Epithelial cell of esophagus (primary cell): ENCODE data around the gene TMEFF2.

ENCODE experiments used
- DNase-seq: peaks from one replicate; pipeline ENCODE4 v3.0.0; 2010; ENCODE audit warnings: low read depth
- H3K4me3 ChIP-seq: 2 replicates; pipeline ENCODE4 v1.5.1; 2011; ENCODE audit warnings: mild to moderate bottlenecking, low read length, control low read depth
- TF ChIP-seq, protein P1 (sequence below): IDR thresholded peaks from 2 replicates; pipeline ENCODE4 v1.5.1; 2011; ENCODE audit warnings: low read depth, mild to moderate bottlenecking, low read length, control low read depth, inconsistent platforms; ENCODE audit not compliant: insufficient read depth; ENCODE audit errors: missing control alignments

TMEFF2 gene

DNA sequence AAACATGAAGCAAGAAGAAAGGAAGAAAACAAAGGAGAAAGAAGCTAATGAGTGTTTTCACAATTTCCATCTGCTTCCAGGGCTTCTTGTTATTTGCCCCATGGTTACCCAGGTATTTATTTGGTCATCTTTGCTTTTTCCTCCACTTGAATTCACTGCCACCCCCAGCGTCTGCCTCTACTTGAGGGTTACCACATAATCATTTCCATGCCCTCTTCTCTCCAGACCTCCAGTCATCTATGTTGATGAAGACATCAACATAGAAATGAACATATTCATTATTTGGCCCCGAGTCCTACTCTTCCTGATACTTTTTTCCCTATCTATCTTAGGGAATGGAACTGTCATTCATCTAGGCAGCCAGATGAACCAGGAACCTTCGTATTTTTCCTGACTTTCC, 214.2 kb downstream of the TMEFF2 start:
- DNase-seq = no peak
- TF ChIP-seq, protein P1, sequence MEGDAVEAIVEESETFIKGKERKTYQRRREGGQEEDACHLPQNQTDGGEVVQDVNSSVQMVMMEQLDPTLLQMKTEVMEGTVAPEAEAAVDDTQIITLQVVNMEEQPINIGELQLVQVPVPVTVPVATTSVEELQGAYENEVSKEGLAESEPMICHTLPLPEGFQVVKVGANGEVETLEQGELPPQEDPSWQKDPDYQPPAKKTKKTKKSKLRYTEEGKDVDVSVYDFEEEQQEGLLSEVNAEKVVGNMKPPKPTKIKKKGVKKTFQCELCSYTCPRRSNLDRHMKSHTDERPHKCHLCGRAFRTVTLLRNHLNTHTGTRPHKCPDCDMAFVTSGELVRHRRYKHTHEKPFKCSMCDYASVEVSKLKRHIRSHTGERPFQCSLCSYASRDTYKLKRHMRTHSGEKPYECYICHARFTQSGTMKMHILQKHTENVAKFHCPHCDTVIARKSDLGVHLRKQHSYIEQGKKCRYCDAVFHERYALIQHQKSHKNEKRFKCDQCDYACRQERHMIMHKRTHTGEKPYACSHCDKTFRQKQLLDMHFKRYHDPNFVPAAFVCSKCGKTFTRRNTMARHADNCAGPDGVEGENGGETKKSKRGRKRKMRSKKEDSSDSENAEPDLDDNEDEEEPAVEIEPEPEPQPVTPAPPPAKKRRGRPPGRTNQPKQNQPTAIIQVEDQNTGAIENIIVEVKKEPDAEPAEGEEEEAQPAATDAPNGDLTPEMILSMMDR = no peak
- no peak overlapping the region for H3K4me3 ChIP-seq

- no peak for DNase-seq
- TF ChIP-seq, protein P1 = no peak
- H3K4me3 ChIP-seq = no peak overlapping the region
Measured at GRCh38 chr2:191979221-191979730, 215.5 kb downstream of the TMEFF2 start.

DNA sequence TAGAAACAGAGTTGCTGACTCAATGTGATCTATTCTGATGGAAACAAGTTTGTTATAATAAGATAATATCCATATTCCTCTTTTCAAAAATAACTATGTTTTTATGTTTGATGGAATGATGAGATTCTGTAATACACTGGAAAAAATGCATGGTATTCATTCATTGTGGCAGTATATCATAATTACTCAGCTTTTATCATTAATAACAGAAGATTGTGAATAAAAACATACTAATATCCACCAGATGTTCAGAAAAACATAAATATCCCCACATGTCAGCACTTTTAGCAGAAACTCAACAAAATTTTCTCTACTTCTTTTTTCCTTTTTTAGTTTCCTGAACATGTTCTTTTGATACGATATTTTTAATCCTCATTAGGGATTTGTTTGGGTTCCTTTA, 217.0 kb downstream of the TMEFF2 start:
- H3K4me3 ChIP-seq = no peak overlapping the region
- no peak for DNase-seq
- TF ChIP-seq, protein P1 = no peak

DNA sequence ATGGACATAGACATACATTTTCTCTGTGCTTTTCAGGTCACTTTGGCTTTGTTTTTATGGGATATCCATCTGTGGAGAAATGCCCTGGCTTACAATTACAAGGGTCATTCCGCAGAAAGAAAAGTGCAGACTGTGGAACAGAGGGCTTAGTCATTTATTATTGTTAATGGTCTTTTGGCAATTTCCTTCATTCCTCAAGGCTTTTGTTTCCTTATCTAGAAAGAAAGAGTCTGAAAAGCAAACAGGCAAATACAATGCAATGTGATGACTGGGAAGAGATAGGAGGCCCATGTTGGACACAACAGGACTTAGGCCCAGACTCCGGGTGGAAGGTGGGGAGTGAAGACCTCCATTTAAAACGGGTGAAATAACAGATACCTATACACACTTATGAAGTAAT, 218.3 kb downstream of the TMEFF2 start:
- TF ChIP-seq, protein P1 = no peak
- no peak for DNase-seq
- no peak overlapping the region for H3K4me3 ChIP-seq

- DNase-seq = no peak
- TF ChIP-seq, protein P1 = no peak
- no peak overlapping the region for H3K4me3 ChIP-seq
Measured at GRCh38 chr2:191974676-191975075, 220.1 kb downstream of the TMEFF2 start.

DNA sequence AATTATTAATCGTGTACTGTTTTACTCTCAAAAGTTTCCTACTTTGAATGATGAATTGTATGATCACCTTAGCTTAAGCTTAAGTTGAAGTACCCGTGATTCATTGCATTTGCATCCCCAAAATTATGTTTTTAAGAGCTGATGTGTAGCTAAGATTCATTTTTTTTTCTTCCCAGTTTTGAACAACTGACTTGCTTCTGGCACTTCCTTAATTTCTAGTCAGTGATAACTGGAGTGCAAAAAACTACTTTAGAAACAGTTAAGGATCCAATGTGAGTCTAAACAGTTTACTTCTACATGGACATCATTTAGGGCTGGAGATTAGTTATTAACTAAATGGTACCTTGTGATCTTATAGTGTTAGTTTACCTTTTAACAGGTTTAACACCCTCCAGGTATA, 223.9 kb downstream of the TMEFF2 start:
- TF ChIP-seq, protein P1 = no peak
- H3K4me3 ChIP-seq = no peak overlapping the region
- DNase-seq = no peak

DNA sequence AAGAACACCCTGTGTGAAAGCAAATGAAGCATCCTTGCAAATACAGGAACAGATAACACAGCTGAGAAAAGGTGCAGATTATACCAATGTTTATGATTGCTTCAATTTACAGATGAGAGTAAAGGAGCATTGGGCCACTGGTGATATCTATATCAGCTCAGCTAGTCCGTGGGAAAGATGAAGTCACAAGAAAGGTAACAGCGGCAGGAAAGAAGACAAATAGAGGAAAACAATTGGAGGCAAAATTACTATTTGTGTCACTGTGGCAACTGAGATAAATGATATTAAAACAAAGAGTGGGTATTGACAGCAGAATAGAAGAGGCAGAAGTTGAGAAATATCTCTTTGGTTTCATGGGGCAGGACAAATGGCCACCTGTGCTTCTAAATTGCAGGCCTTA, 226.6 kb downstream of the TMEFF2 start:
- DNase-seq = no peak
- TF ChIP-seq, protein P1 = no peak
- no peak overlapping the region for H3K4me3 ChIP-seq
